Left colon (tissue), 2 donors: Measurements from ENCODE around the gene LMO7. TPM values are rescaled to one million over a fixed set of nuclear protein-coding genes. Genes with fewer than 3 reads are reported as not detected.
A peak's percentile ranks its signal among the peaks of the same experiment; 100 is the strongest.

ENCODE experiments used
- ATAC-seq: fragments of 200-7000 bp; cut with Tn5 transposase; one replicate; pipeline ENCODE4 v1.9.1; 2020; ENCODE audit warnings: mild to moderate bottlenecking, moderate library complexity
- DNase-seq, 2 donors: peaks; one replicate each; pipeline ENCODE4 v3.0.0-alpha.2; 2020
- intact Hi-C, 2 donors: fragments of 100-400 bp; cut with DNase I in 1 of 2; cut with micrococcal nuclease in 1 of 2; formaldehyde crosslinking; loops; one replicate each; pipeline versions ENCODE4 v1.11.2 to v1.14.0; 2022; cut with DNase I, micrococcal nuclease
- total RNA-seq, 2 donors: library from RNA; stranded (reverse); fragmentation: NEBNext Ultra II Directional; extraction: Animal tissue kit (Norgen Biotek cat#: 25700); gene quantifications; one replicate each; pipeline ENCODE4 v1.2.1, GENCODE V29; 2021
- donor health status: DM: no; HTN: no; CAD: no.
- donor health status: DM: yes; HTN: yes; CAD: no.

The LMO7 gene
- total RNA-seq, 2 donors from 2014 or later, result 169 to 239 TPM

GRCh38 chr13:75847588-75847987 lies 211.5 kb downstream of the LMO7 start:
- ATAC-seq (no peak), DNase-seq (no peak)
- intact Hi-C loops, result no loop called here

- intact Hi-C loops, result no loop called here
- no peak for DNase-seq
- ATAC-seq, result peak; percentile 68
Observed at GRCh38 chr13:75850916-75851315, 214.8 kb downstream of the LMO7 start.

GRCh38 chr13:75855216-75855615 lies 219.1 kb downstream of the LMO7 start:
- DNase-seq (no peak), ATAC-seq (no peak)
- intact Hi-C loops, result no loop called here

- intact Hi-C loops, result no loop called here
- no peak for ATAC-seq
- no peak for DNase-seq
Observed at GRCh38 chr13:75855847-75856246, 219.7 kb downstream of the LMO7 start.

- DNase-seq (no peak), ATAC-seq (no peak)
- intact Hi-C loops, result no loop called here
Observed at GRCh38 chr13:75857291-75857690, 221.2 kb downstream of the LMO7 start.

- DNase-seq, result no peak
- intact Hi-C loops, result loop anchor here in 1 of 2 donors (10.0 kb wide), 1 partner anchor 166 kb away; no protein-coding TSS in a partner anchor
- no peak for ATAC-seq
Observed at GRCh38 chr13:75860935-75861334, 224.8 kb downstream of the LMO7 start.

- ATAC-seq (no peak), DNase-seq (no peak)
- intact Hi-C loops, result loop anchor here in 1 of 2 donors (10.0 kb wide), 1 partner anchor 167 kb away; no protein-coding TSS in a partner anchor
Observed at GRCh38 chr13:75861786-75862185, 225.7 kb downstream of the LMO7 start.

GRCh38 chr13:75864718-75865117 lies 228.6 kb downstream of the LMO7 start:
- intact Hi-C loops, result loop anchor here in 1 of 2 donors (10.0 kb wide), 1 partner anchor 170 kb away; no protein-coding TSS in a partner anchor
- DNase-seq (no peak), ATAC-seq (no peak)

- DNase-seq (no peak), ATAC-seq (no peak)
- intact Hi-C loops, result loop anchor here in 1 of 2 donors (10.0 kb wide), 1 partner anchor 173 kb away; no protein-coding TSS in a partner anchor
Observed at GRCh38 chr13:75867379-75868117, 231.4 kb downstream of the LMO7 start.

- ATAC-seq (no peak), DNase-seq (no peak)
- intact Hi-C loops, result loop anchor here (5.0 to 10.0 kb wide), 4 partner anchors 175 to 1032 kb away; no protein-coding TSS in a partner anchor
Observed at GRCh38 chr13:75869981-75870380, 233.9 kb downstream of the LMO7 start.

- intact Hi-C loops, result loop anchor here (5.0 to 10.0 kb wide), 3 partner anchors 602 to 1032 kb away; no protein-coding TSS in a partner anchor
- ATAC-seq, result no peak
- no peak for DNase-seq
Observed at GRCh38 chr13:75870397-75870903, 234.3 kb downstream of the LMO7 start.

GRCh38 chr13:75871059-75871458 lies 234.9 kb downstream of the LMO7 start:
- no peak for ATAC-seq
- no peak for DNase-seq
- intact Hi-C loops, result loop anchor here (5.0 to 10.0 kb wide), 3 partner anchors 601 to 1031 kb away; no protein-coding TSS in a partner anchor

- intact Hi-C loops, result loop anchor here (5.0 to 10.0 kb wide), 3 partner anchors 599 to 1029 kb away; no protein-coding TSS in a partner anchor
- ATAC-seq (no peak), DNase-seq (no peak)
Observed at GRCh38 chr13:75872980-75873379, 236.8 kb downstream of the LMO7 start.

- intact Hi-C loops, result loop anchor here (5.0 to 10.0 kb wide), 3 partner anchors 599 to 1029 kb away; no protein-coding TSS in a partner anchor
Observed at GRCh38 chr13:75873494-75873893, 237.4 kb downstream of the LMO7 start.

GRCh38 chr13:75875450-75875849 lies 239.3 kb downstream of the LMO7 start:
- DNase-seq (no peak), ATAC-seq (no peak)
- intact Hi-C loops, result loop anchor here in 1 of 2 donors (10.0 kb wide), 1 partner anchor 599 kb away; no protein-coding TSS in a partner anchor

More at GRCh38 chr13:75873494-75873893, 237.4 kb downstream of the LMO7 start:
- ATAC-seq (no peak), DNase-seq (no peak)

GRCh38 chr13:75876142-75877050 lies 240.3 kb downstream of the LMO7 start:
- intact Hi-C loops, result loop anchor here in 1 of 2 donors (10.0 kb wide), 1 partner anchor 598 kb away; no protein-coding TSS in a partner anchor
- DNase-seq (peak; percentile 26 to 44), ATAC-seq (peak; percentile 86)

GRCh38 chr13:75877071-75877470 lies 240.9 kb downstream of the LMO7 start:
- no peak for ATAC-seq
- intact Hi-C loops, result loop anchor here in 1 of 2 donors (10.0 kb wide), 1 partner anchor 598 kb away; no protein-coding TSS in a partner anchor
- DNase-seq, result no peak

- intact Hi-C loops, result loop anchor here in 1 of 2 donors (10.0 kb wide), 1 partner anchor 595 kb away; no protein-coding TSS in a partner anchor
- ATAC-seq (no peak), DNase-seq (no peak)
Observed at GRCh38 chr13:75879656-75880055, 243.5 kb downstream of the LMO7 start.
